Neutrophil (primary cell): ENCODE results near the gene LRRC25.
A peak's percentile ranks its signal among the peaks of the same experiment; 100 is the strongest.
"Not testable (repeated sequence)": the region's sequence is repeated elsewhere in the genome, so short reads cannot be mapped to it uniquely, and the experiment has no call there.

ENCODE experiments used
- H3K27ac ChIP-seq: fragments of 200-600 bp; sonication (generic); 2 replicates; pipeline ENCODE4 v1.5.1; 2016; ENCODE audit warnings: mild to moderate bottlenecking, moderate library complexity
- H3K27me3 ChIP-seq: fragments of 200-600 bp; sonication (generic); 2 replicates; pipeline ENCODE4 v1.6.0; 2016; ENCODE audit warnings: mild to moderate bottlenecking
- H3K36me3 ChIP-seq: fragments of 200-600 bp; sonication (generic); 2 replicates; pipeline ENCODE4 v1.5.1; 2017
- H3K4me1 ChIP-seq, 2 experiments: fragments of 200-600 bp in 1 of 2; sonication (generic) in 1 of 2; 1 replicate in 1 of 2; 2 replicates in 1 of 2; pipeline versions ENCODE4 v1.5.1 to v1.6.1; 2013 to 2016; ENCODE audit warnings: low read depth in 1 of 2, low read length in 1 of 2, mild to moderate bottlenecking in 1 of 2, moderate library complexity in 1 of 2; ENCODE audit not compliant: control insufficient read depth in 1 of 2, insufficient read depth in 1 of 2
- H3K4me3 ChIP-seq, 2 experiments: fragments of 200-600 bp in 1 of 2; sonication (generic) in 1 of 2; 1 replicate in 1 of 2; 2 replicates in 1 of 2; pipeline ENCODE4 v1.5.1; 2013 to 2016; ENCODE audit warnings: low read depth in 1 of 2, low read length in 1 of 2, mild to moderate bottlenecking in 1 of 2, moderate library complexity in 1 of 2
- H3K9me3 ChIP-seq: fragments of 200-600 bp; sonication (generic); 2 replicates; pipeline ENCODE4 v1.5.1; 2016
- CTCF ChIP-seq: fragments of 200-600 bp; sonication (generic); IDR thresholded peaks from 2 replicates; pipeline ENCODE4 v1.5.1; 2016; ENCODE audit warnings: antibody characterized with exemption

The LRRC25 gene

GRCh38 chr19:18414504-18415177 is 17.2 kb upstream of the LRRC25 start:
- Histone ChIP-seq H3K36me3 (no peaks in the 10 kb centered on the region), H3K27ac (peak overlapping the region; percentile 59), H3K9me3 (no peaks in the 10 kb centered on the region), H3K4me1 (peaks cover 46 to 48% of the 10 kb centered on the region in 2 experiments), H3K4me3 (no peak overlapping the region), H3K27me3 (peaks cover 84% of the 10 kb centered on the region)
- TF ChIP-seq CTCF, result no peak

- H3K4me1 ChIP-seq, result peaks cover 40% of the 10 kb centered on the region in 2 experiments
- TF ChIP-seq CTCF, result no peak
- no peak overlapping the region for H3K27ac ChIP-seq
- peaks cover 65% of the 10 kb centered on the region for H3K27me3 ChIP-seq
- no peaks in the 10 kb centered on the region for H3K36me3 ChIP-seq
- no peaks in the 10 kb centered on the region for H3K9me3 ChIP-seq
- no peak overlapping the region for H3K4me3 ChIP-seq
These were observed 15.3 kb upstream of the LRRC25 start for GRCh38 chr19:18412610-18413239.

- no peaks in the 10 kb centered on the region for H3K9me3 ChIP-seq
- H3K4me1 ChIP-seq, result peaks cover 32 to 33% of the 10 kb centered on the region in 2 experiments
- no peaks in the 10 kb centered on the region for H3K36me3 ChIP-seq
- no peak overlapping the region for H3K4me3 ChIP-seq
- H3K27ac ChIP-seq, result peak overlapping the region; percentile 36
- peak; percentile 69 for TF ChIP-seq CTCF
- peaks cover 19% of the 10 kb centered on the region for H3K27me3 ChIP-seq
These were observed 10.6 kb upstream of the LRRC25 start for GRCh38 chr19:18408053-18408476.

GRCh38 chr19:18406749-18407148 is 9.3 kb upstream of the LRRC25 start:
- no peak overlapping the region for H3K27ac ChIP-seq

GRCh38 chr19:18405754-18406153 is 8.3 kb upstream of the LRRC25 start:
- H3K4me3 ChIP-seq, H3K27ac ChIP-seq, H3K27me3 ChIP-seq, H3K36me3 ChIP-seq, H3K9me3 ChIP-seq: not testable (repeated sequence)
- peaks cover 55 to 56% of the 10 kb centered on the region in 2 experiments for H3K4me1 ChIP-seq

More at GRCh38 chr19:18406749-18407148, 9.3 kb upstream of the LRRC25 start:
- Histone ChIP-seq H3K4me1 (peaks cover 45 to 46% of the 10 kb centered on the region in 2 experiments), H3K36me3 (no peaks in the 10 kb centered on the region), H3K4me3 (no peak overlapping the region), H3K27me3 (peaks cover 8% of the 10 kb centered on the region), H3K9me3 (no peaks in the 10 kb centered on the region)
- TF ChIP-seq CTCF, result no peak

GRCh38 chr19:18402455-18403248 is 5.2 kb upstream of the LRRC25 start:
- Histone ChIP-seq H3K27ac (peak overlapping the region; percentile 92), H3K4me3 (peak overlapping the region; percentile 42), H3K4me1 (peaks cover 72 to 74% of the 10 kb centered on the region in 2 experiments)
- not testable (repeated sequence) for H3K36me3 ChIP-seq, H3K9me3 ChIP-seq, H3K27me3 ChIP-seq
